PC-3 (cell line): ENCODE results near the gene MAP3K5. TPM values are rescaled to one million over a fixed set of nuclear protein-coding genes. Genes with fewer than 3 reads are reported as not detected.

ENCODE experiments used
- ATAC-seq: fragments of 200-7000 bp; cut with Tn5 transposase; 2 replicates; pipeline ENCODE4 v1.9.1; 2020; ENCODE audit warnings: mild to moderate bottlenecking, moderate library complexity
- BruUV-seq: library from RNA; stranded (reverse); fragments of 400-500 nt; replicated peaks from 2 replicates; lab custom pipeline; 2021; lab: Mats Ljungman, UMichigan
- CTCF ChIA-PET: fragments of 300-600 bp; sonication (Branson Sonifier 250); formaldehyde crosslinking; loops from one replicate; lab custom pipeline; 2022; ENCODE audit warnings: antibody characterized with exemption; lab: Charles Lee
- POLR2A ChIA-PET: fragments of 300-600 bp; sonication (Branson Sonifier 250); formaldehyde crosslinking; loops from one replicate; lab custom pipeline; 2022; ENCODE audit warnings: antibody characterized with exemption; ENCODE audit not compliant: unreplicated experiment; lab: Charles Lee
- DNase-seq: peaks from one replicate; pipeline ENCODE4 v3.0.0-alpha.2; 2015
- H2AFZ ChIP-seq: fragments of 300-600 bp; sonication (generic); 2 replicates; pipeline ENCODE4 v1.6.0; 2016; ENCODE audit warnings: antibody characterized with exemption, low read length
- H3F3A ChIP-seq: fragments of 300-600 bp; sonication (generic); one replicate; pipeline ENCODE4 v1.6.0; 2017; ENCODE audit warnings: antibody characterized with exemption, low read length, control low read depth, mild to moderate bottlenecking; ENCODE audit not compliant: unreplicated experiment
- H3K27ac ChIP-seq: fragments of 300-600 bp; sonication (generic); 2 replicates; pipeline ENCODE4 v1.5.1; 2016; ENCODE audit warnings: mild to moderate bottlenecking, low read length
- H3K27me3 ChIP-seq: fragments of 300-600 bp; sonication (generic); 2 replicates; pipeline ENCODE4 v1.6.1; 2016; ENCODE audit warnings: low read length, mixed read lengths
- H3K36me3 ChIP-seq: fragments of 300-600 bp; sonication (generic); 2 replicates; pipeline ENCODE4 v1.6.1; 2016; ENCODE audit warnings: low read depth, mixed run types, low read length, mixed read lengths
- H3K4me1 ChIP-seq: fragments of 300-600 bp; sonication (generic); 2 replicates; pipeline ENCODE4 v1.5.1; 2016; ENCODE audit warnings: low read length; ENCODE audit not compliant: insufficient read depth
- H3K4me2 ChIP-seq: fragments of 300-600 bp; sonication (generic); 2 replicates; pipeline ENCODE4 v1.6.0; 2016; ENCODE audit warnings: low read length
- H3K4me3 ChIP-seq: fragments of 300-600 bp; sonication (generic); 2 replicates; pipeline ENCODE4 v1.5.1; 2016; ENCODE audit warnings: mild to moderate bottlenecking, low read length, mixed read lengths
- H3K79me2 ChIP-seq: fragments of 300-600 bp; sonication (generic); 2 replicates; pipeline ENCODE4 v1.6.1; 2017; ENCODE audit warnings: low read length, mixed read lengths
- H3K9ac ChIP-seq: fragments of 300-600 bp; sonication (generic); 2 replicates; pipeline ENCODE4 v1.6.0; 2016; ENCODE audit warnings: mild to moderate bottlenecking, low read length
- H3K9me2 ChIP-seq: fragments of 300-600 bp; sonication (generic); replicated peaks from 2 replicates; pipeline ENCODE4 v1.6.1; 2016; ENCODE audit warnings: mixed run types, low read length, mixed read lengths
- H3K9me3 ChIP-seq: fragments of 300-600 bp; sonication (generic); 2 replicates; pipeline ENCODE4 v1.6.1; 2016; ENCODE audit warnings: low read length, mixed read lengths
- H4K20me1 ChIP-seq: fragments of 300-600 bp; sonication (generic); 2 replicates; pipeline ENCODE4 v1.6.1; 2016; ENCODE audit warnings: low read length, mixed read lengths
- EZH2 ChIP-seq: fragments of 300-600 bp; sonication (generic); IDR thresholded peaks from one replicate; pipeline ENCODE4 v1.6.1; 2017; ENCODE audit warnings: antibody characterized with exemption, mild to moderate bottlenecking, low read length; ENCODE audit not compliant: unreplicated experiment
- EZH2phosphoT487 ChIP-seq: fragments of 300-600 bp; sonication (generic); IDR thresholded peaks from 2 replicates; pipeline ENCODE4 v1.6.1; 2018; ENCODE audit warnings: mild to moderate bottlenecking, antibody characterized with exemption, low read length, borderline replicate concordance
- intact Hi-C: fragments of 100-400 bp; cut with micrococcal nuclease; formaldehyde crosslinking; loops from 2 replicates; pipeline ENCODE4 v1.9.0; 2023
- total RNA-seq: library from RNA; depleted of rRNA; stranded (reverse); fragments of >200 nt; gene quantifications from 2 replicates; pipeline ENCODE4 v1.2.3, GENCODE V29; 2014
- TF ChIP-seq, protein P1 (sequence below): fragments of 300-600 bp; sonication (generic); conservative IDR thresholded peaks from 2 replicates; pipeline ENCODE4 v1.5.1; 2017; ENCODE audit warnings: antibody characterized with exemption, low read depth, mild to moderate bottlenecking, low read length

MAP3K5 gene
- total RNA-seq, 1 experiment from 2014 or later, result 4.3 TPM

DNA sequence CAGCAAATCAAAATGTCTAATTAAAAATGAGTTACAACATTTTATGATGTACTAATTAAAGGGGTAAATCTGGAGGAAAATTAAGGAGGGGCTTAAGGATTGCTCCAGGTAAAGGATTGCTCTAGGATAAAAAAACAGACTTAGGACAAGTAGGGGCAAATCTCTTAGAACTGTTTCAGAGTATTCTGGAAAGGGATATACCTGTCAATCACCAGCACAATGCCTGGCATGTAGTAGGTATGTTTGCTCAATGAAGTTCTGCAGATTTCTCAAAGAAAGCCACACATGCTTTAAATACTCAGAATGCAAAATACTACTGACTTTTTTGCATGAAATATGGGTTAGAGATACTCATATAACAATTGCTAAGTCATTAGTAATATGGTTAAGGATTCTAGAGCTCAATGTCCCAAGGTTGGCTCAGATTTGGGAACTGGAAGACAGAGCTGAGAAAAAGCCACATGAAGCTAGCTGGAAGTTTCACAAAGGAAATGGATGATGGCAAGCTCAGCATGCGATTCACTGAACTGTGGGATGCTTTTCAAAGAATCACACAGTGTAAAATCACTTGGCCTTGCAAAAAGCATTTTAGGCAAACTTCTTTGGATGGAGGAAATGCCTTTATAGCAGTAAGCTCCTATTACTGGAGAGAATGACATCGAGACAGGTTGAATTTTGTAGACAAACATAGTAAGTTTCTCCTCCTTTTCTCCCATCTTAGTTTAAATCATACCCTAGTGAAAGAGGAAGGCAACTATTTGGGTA, 72.8 kb downstream of the MAP3K5 start:
- Histone ChIP-seq H3K27me3 (no peaks in the 10 kb centered on the region), H3K36me3 (no peaks in the 10 kb centered on the region), H3K9ac (no peak overlapping the region), H4K20me1 (no peaks in the 10 kb centered on the region), H3K4me1 (no peaks in the 10 kb centered on the region), H3K9me3 (no peaks in the 10 kb centered on the region), H3K79me2 (no peaks in the 10 kb centered on the region), H3K4me3 (no peak overlapping the region), H3F3A (no peaks in the 10 kb centered on the region), H3K9me2 (no peaks in the 10 kb centered on the region), H3K4me2 (no peak overlapping the region), H2AFZ (no peak overlapping the region), H3K27ac (no peak overlapping the region)
- TF ChIP-seq EZH2phosphoT487, result no peak
- TF ChIP-seq EZH2, result no peak
- TF ChIP-seq, protein P1, sequence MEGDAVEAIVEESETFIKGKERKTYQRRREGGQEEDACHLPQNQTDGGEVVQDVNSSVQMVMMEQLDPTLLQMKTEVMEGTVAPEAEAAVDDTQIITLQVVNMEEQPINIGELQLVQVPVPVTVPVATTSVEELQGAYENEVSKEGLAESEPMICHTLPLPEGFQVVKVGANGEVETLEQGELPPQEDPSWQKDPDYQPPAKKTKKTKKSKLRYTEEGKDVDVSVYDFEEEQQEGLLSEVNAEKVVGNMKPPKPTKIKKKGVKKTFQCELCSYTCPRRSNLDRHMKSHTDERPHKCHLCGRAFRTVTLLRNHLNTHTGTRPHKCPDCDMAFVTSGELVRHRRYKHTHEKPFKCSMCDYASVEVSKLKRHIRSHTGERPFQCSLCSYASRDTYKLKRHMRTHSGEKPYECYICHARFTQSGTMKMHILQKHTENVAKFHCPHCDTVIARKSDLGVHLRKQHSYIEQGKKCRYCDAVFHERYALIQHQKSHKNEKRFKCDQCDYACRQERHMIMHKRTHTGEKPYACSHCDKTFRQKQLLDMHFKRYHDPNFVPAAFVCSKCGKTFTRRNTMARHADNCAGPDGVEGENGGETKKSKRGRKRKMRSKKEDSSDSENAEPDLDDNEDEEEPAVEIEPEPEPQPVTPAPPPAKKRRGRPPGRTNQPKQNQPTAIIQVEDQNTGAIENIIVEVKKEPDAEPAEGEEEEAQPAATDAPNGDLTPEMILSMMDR, result no peak
- CTCF ChIA-PET, result interaction anchor here (0.7 kb wide), 1 partner anchor 78 kb away, joined by 3 read pairs; no protein-coding TSS in a partner anchor
- POLR2A ChIA-PET, result interaction anchor here (0.6 kb wide), 1 partner anchor 361 kb away, joined by 4 read pairs; no protein-coding TSS in a partner anchor
- no TSS peak for BruUV-seq
- ATAC-seq, result no peak
- intact Hi-C loops, result loop anchor here (10.0 kb wide), 1 partner anchor 55 kb away; no protein-coding TSS in a partner anchor
- DNase-seq, result no peak

DNA sequence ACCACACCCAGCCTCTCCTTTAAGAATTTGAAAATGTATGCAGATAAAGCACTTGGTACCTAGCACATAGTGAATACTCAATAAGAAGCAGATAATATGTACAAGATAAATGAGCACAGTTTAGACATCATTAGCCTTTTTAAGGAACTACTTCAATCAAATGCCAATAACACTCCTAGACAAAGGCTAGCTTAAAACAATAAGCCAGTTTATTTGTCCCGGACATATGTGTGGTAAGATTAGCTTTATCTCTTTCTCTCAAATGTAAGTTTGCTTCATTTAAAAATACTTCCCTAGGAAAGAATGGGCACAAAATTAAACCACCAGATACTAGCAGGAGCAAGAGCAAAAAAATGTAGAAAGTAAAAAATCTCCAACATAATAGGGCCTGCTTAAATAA, 73.8 kb downstream of the MAP3K5 start:
- Histone ChIP-seq H3K36me3 (no peaks in the 10 kb centered on the region), H3K9ac (no peak overlapping the region), H3K4me3 (no peak overlapping the region), H3F3A (no peaks in the 10 kb centered on the region), H4K20me1 (no peaks in the 10 kb centered on the region), H3K4me1 (no peaks in the 10 kb centered on the region), H3K27me3 (no peaks in the 10 kb centered on the region), H2AFZ (no peak overlapping the region), H3K9me2 (no peaks in the 10 kb centered on the region), H3K79me2 (no peaks in the 10 kb centered on the region), H3K9me3 (no peaks in the 10 kb centered on the region), H3K4me2 (no peak overlapping the region), H3K27ac (no peak overlapping the region)
- CTCF ChIA-PET, result interaction anchor here (0.7 kb wide), 1 partner anchor 77 kb away, joined by 3 read pairs; no protein-coding TSS in a partner anchor
- intact Hi-C loops, result loop anchor here (10.0 kb wide), 1 partner anchor 54 kb away; no protein-coding TSS in a partner anchor
- ATAC-seq, result no peak
- POLR2A ChIA-PET, result no interaction called here
- BruUV-seq, result no TSS peak
- TF ChIP-seq, protein P1, result no peak
- TF ChIP-seq EZH2, result no peak
- no peak for TF ChIP-seq EZH2phosphoT487
- no peak for DNase-seq

DNA sequence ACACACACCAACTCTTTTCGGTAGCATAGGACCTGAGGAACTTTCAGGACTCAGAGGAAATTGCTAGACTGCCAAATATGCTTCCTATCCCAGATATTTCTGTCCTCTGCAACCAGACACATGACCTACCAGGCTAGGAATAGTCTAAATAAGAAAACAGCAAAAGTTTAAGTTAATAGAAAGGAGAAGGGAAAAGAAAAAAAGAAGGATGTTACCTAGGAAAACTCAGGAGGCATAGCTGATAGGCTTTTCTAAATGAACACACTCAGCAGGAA, 74.6 kb downstream of the MAP3K5 start:
- DNase-seq (no peak), ATAC-seq (no peak)
- H3K27ac ChIP-seq, result no peak overlapping the region
- no TSS peak for BruUV-seq
- H3K36me3 ChIP-seq, result no peaks in the 10 kb centered on the region
- no peaks in the 10 kb centered on the region for H4K20me1 ChIP-seq
- ChIA-PET POLR2A (no interaction called here), CTCF (no interaction called here)
- TF ChIP-seq EZH2 (no peak), EZH2phosphoT487 (no peak)
- H3K27me3 ChIP-seq, result no peaks in the 10 kb centered on the region
- H3K9me3 ChIP-seq, result no peaks in the 10 kb centered on the region
- H3K79me2 ChIP-seq, result no peaks in the 10 kb centered on the region
- intact Hi-C loops, result loop anchor here (10.0 kb wide), 1 partner anchor 53 kb away; no protein-coding TSS in a partner anchor
- no peaks in the 10 kb centered on the region for H3K4me1 ChIP-seq
- no peak overlapping the region for H3K4me2 ChIP-seq
- no peak overlapping the region for H3K9ac ChIP-seq
- H3K9me2 ChIP-seq, result no peaks in the 10 kb centered on the region
- no peak overlapping the region for H2AFZ ChIP-seq
- no peak overlapping the region for H3K4me3 ChIP-seq
- no peaks in the 10 kb centered on the region for H3F3A ChIP-seq
